Left hindlimb (tissue), 1 donor: Measurements from ENCODE around the gene PRMT7.
"Not testable (repeated sequence)": the region's sequence is repeated elsewhere in the genome, so short reads cannot be mapped to it uniquely, and the experiment has no call there.

ENCODE experiments used
- DNase-seq: peaks from one replicate; pipeline ENCODE4 v3.0.0-alpha.2; 2018

PRMT7 gene

GRCh38 chr16:68283801-68284598 is 26.8 kb upstream of the PRMT7 start:
- DNase-seq: no peak

- DNase-seq: no peak
Observed at GRCh38 chr16:68284847-68285246, 26.0 kb upstream of the PRMT7 start.

- DNase-seq: no peak
Observed at GRCh38 chr16:68285683-68286082, 25.1 kb upstream of the PRMT7 start.

- no peak for DNase-seq
Observed at GRCh38 chr16:68286153-68287074, 24.4 kb upstream of the PRMT7 start.

GRCh38 chr16:68287276-68288251 is 23.3 kb upstream of the PRMT7 start:
- no peak for DNase-seq

- no peak for DNase-seq
Observed at GRCh38 chr16:68288252-68288650, 22.6 kb upstream of the PRMT7 start.

- not testable (repeated sequence) for DNase-seq
Observed at GRCh38 chr16:68288796-68289195, 22.0 kb upstream of the PRMT7 start.

GRCh38 chr16:68289202-68289601 is 21.6 kb upstream of the PRMT7 start:
- no peak for DNase-seq

GRCh38 chr16:68289621-68290329 is 21.0 kb upstream of the PRMT7 start:
- DNase-seq: no peak

GRCh38 chr16:68290450-68290849 is 20.4 kb upstream of the PRMT7 start:
- DNase-seq: no peak

- no peak for DNase-seq
Observed at GRCh38 chr16:68291227-68291626, 19.6 kb upstream of the PRMT7 start.

GRCh38 chr16:68292425-68292824 is 18.4 kb upstream of the PRMT7 start:
- no peak for DNase-seq

- DNase-seq: no peak
Observed at GRCh38 chr16:68296291-68296690, 14.5 kb upstream of the PRMT7 start.

GRCh38 chr16:68296693-68297092 is 14.1 kb upstream of the PRMT7 start:
- DNase-seq: no peak

GRCh38 chr16:68297908-68298307 is 12.9 kb upstream of the PRMT7 start:
- no peak for DNase-seq

GRCh38 chr16:68298312-68298711 is 12.5 kb upstream of the PRMT7 start:
- DNase-seq: no peak

- no peak for DNase-seq
Observed at GRCh38 chr16:68298907-68299561, 11.8 kb upstream of the PRMT7 start.

- DNase-seq: no peak
Observed at GRCh38 chr16:68299571-68300453, 11.0 kb upstream of the PRMT7 start.

- DNase-seq: no peak
Observed at GRCh38 chr16:68300734-68301459, 9.9 kb upstream of the PRMT7 start.

- no peak for DNase-seq
Observed at GRCh38 chr16:68306633-68307032, 4.2 kb upstream of the PRMT7 start.
